ENCODE measurements around the gene ARHGEF3. TPM values are rescaled to one million over a fixed set of nuclear protein-coding genes. Genes with fewer than 3 reads are reported as not detected.

The ARHGEF3 gene
- total and polyA plus RNA-seq, 4 donors, result 10.4 to 40.9 (median 21.0) TPM

DNA sequence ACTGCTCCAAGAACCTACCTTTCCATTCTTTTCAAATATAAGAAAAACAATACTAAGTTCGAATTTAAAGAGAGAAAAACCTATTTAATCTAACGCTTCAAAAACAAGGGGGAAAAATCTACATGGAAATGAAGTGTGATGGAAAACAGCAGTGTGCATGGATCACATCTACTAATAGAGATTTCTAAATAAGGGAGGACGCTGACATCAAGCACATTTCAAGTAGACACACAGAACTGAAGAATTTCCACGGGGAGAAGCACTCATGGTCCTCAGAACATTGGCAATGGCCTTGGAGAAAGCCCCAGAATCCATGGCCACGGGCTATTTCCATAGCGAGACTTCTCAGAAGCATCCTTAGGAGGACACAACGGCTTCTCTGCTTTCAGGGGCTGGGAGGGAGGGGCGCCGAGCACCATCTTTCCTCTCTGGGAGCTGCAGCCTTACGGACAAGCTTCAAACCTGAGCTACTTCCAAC lies 119.7 kb downstream of the ARHGEF3 start:
- ATAC-seq (ENCODE audit: insufficient read depth, low FRiP score), result no peak
- Histone ChIP-seq H3K9ac (ENCODE audit: insufficient read depth in 1 of 2, low read length in 2 of 2) (peak overlapping the region; percentile 84 to 96), H3K36me3 (ENCODE audit: control insufficient read depth in 4 of 4, insufficient read depth in 4 of 4, low read length in 4 of 4) (peaks cover 0 to 6% (median 0%) of the 10 kb centered on the region in 4 donors), H3K4me3 (peak overlapping the region; percentile 73), H3K27me3 (ENCODE audit: control insufficient read depth in 3 of 3, insufficient read depth in 3 of 3, low read length in 2 of 3) (no peaks in the 10 kb centered on the region), H3K4me1 (ENCODE audit: control insufficient read depth in 5 of 5, insufficient read depth in 5 of 5, low read length in 5 of 5) (peaks cover 0 to 8% (median 0%) of the 10 kb centered on the region in 5 donors), H3K27ac (ENCODE audit: low read depth in 1 of 2, low read length in 1 of 2) (peak overlapping the region; percentile 99), H3K9me3 (ENCODE audit: control insufficient read depth in 4 of 4, insufficient read depth in 3 of 4, low read length in 3 of 4) (peaks cover 0 to 2% (median 0%) of the 10 kb centered on the region in 4 donors)
- TF ChIP-seq, protein P1, sequence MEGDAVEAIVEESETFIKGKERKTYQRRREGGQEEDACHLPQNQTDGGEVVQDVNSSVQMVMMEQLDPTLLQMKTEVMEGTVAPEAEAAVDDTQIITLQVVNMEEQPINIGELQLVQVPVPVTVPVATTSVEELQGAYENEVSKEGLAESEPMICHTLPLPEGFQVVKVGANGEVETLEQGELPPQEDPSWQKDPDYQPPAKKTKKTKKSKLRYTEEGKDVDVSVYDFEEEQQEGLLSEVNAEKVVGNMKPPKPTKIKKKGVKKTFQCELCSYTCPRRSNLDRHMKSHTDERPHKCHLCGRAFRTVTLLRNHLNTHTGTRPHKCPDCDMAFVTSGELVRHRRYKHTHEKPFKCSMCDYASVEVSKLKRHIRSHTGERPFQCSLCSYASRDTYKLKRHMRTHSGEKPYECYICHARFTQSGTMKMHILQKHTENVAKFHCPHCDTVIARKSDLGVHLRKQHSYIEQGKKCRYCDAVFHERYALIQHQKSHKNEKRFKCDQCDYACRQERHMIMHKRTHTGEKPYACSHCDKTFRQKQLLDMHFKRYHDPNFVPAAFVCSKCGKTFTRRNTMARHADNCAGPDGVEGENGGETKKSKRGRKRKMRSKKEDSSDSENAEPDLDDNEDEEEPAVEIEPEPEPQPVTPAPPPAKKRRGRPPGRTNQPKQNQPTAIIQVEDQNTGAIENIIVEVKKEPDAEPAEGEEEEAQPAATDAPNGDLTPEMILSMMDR (IDR thresholded peaks at IDR 0.05; ENCODE audit: control extremely low read depth, extremely low read depth), result no peak
- WGBS, 2 donors, result 16 to 19% methylated on average over 10 of the region's 10 CpGs
- DNase-seq, result no peak

DNA sequence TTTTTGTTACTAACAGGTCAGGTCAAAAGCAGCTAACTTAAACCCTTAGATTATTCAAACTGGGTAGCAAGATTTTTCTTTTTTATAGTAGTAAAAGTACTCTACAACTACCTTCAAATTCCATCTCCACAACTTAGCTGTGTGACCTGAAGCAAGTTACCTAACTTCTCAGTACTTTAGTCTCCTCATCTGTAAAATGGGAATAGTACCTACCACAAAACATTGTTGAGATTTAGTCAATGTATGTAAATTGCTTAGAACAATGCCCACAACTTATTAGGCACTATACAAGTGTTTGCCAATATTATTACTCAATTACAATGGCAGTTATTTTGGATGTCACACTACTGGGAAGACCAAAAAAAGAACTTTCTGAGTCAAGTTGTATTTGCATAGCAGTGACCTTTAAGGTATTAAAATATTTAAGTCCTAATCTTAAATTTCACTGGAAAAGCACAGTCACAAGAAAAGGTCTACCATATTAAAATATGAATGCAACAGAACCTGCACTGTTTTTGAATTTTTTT lies 121.6 kb downstream of the ARHGEF3 start:
- DNase-seq (no peak), ATAC-seq (ENCODE audit: insufficient read depth, low FRiP score) (no peak)
- no peaks in the 10 kb centered on the region for H3K27me3 ChIP-seq (ENCODE audit: control insufficient read depth in 3 of 3, insufficient read depth in 3 of 3, low read length in 2 of 3)
- no peak overlapping the region for H3K9ac ChIP-seq (ENCODE audit: insufficient read depth in 1 of 2, low read length in 2 of 2)
- H3K4me1 ChIP-seq (ENCODE audit: control insufficient read depth in 5 of 5, insufficient read depth in 5 of 5, low read length in 5 of 5), result peaks cover 0 to 8% (median 0%) of the 10 kb centered on the region in 5 donors
- peaks cover 0 to 6% (median 0%) of the 10 kb centered on the region in 4 donors for H3K36me3 ChIP-seq (ENCODE audit: control insufficient read depth in 4 of 4, insufficient read depth in 4 of 4, low read length in 4 of 4)
- peaks cover 0 to 2% (median 0%) of the 10 kb centered on the region in 4 donors for H3K9me3 ChIP-seq (ENCODE audit: control insufficient read depth in 4 of 4, insufficient read depth in 3 of 4, low read length in 3 of 4)
- H3K4me3 ChIP-seq, result no peak overlapping the region
- H3K27ac ChIP-seq (ENCODE audit: low read depth in 1 of 2, low read length in 1 of 2), result no peak overlapping the region
- TF ChIP-seq, protein P1 (IDR thresholded peaks at IDR 0.05; ENCODE audit: control extremely low read depth, extremely low read depth), result no peak

Other genes starting within 250 kb of the ARHGEF3 start
- gene CCDC66, start 244.8 kb downstream of the ARHGEF3 start, total RNA-seq, result 10 to 100 TPM; 19.5 to 88.2 TPM
- 10 to 100 TPM in 1 of 2 donors, 1 to 10 TPM in 1; 5.1 to 12.1 TPM for gene CCDC66, start 244.8 kb downstream of the ARHGEF3 start, polyA plus RNA-seq
- 100 to 1,000 TPM in 1 of 2 donors, 10 to 100 TPM in 1; 44.4 to 124 TPM for gene TASOR, start 118.7 kb downstream of the ARHGEF3 start, total RNA-seq
- gene TASOR, start 118.7 kb downstream of the ARHGEF3 start, polyA plus RNA-seq, result 10 to 100 TPM; 20.1 to 23.8 TPM

All from lung (tissue), 12 donors.